ENCODE measurements around the gene CYB5R2.

DNA sequence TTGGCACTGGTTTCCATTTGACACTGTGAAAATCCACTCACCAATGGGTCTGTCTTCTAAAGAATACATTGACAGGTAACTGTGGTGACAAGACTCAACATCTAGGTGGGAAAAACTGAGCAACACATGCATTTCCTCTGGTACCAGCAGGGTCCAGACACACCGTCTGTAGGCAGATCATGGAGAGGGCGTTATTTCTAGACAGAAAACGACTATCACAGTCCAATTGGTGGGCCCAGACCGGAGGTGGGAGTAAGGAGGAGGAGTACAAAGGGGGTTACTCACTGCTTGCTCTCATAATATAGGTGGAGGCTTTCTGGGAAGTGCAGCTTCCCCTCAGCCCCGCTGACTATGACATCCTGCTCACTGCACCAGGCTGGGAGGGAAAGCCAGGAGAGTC lies 23.1 kb upstream of the CYB5R2 start:
- TF ChIP-seq, protein P1, sequence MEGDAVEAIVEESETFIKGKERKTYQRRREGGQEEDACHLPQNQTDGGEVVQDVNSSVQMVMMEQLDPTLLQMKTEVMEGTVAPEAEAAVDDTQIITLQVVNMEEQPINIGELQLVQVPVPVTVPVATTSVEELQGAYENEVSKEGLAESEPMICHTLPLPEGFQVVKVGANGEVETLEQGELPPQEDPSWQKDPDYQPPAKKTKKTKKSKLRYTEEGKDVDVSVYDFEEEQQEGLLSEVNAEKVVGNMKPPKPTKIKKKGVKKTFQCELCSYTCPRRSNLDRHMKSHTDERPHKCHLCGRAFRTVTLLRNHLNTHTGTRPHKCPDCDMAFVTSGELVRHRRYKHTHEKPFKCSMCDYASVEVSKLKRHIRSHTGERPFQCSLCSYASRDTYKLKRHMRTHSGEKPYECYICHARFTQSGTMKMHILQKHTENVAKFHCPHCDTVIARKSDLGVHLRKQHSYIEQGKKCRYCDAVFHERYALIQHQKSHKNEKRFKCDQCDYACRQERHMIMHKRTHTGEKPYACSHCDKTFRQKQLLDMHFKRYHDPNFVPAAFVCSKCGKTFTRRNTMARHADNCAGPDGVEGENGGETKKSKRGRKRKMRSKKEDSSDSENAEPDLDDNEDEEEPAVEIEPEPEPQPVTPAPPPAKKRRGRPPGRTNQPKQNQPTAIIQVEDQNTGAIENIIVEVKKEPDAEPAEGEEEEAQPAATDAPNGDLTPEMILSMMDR (conservative IDR thresholded peaks at IDR 0.05; ENCODE audit: low read depth, low read length), result no peak
- TF ChIP-seq EZH2 (IDR thresholded peaks at IDR 0.05; ENCODE audit: borderline replicate concordance, low read depth, low read length, poor library complexity, severe bottlenecking), result no peak

All from A673 (cell line).